GM04503 (cell line): ENCODE results near the gene MAGEB2.
"Not testable (repeated sequence)": the region's sequence is repeated elsewhere in the genome, so short reads cannot be mapped to it uniquely, and the experiment has no call there.

Experiments
- DNase-seq: peaks from one replicate; pipeline ENCODE4 v3.0.0-alpha.2; 2012; ENCODE audit warnings: low read depth

Gene MAGEB2

DNA sequence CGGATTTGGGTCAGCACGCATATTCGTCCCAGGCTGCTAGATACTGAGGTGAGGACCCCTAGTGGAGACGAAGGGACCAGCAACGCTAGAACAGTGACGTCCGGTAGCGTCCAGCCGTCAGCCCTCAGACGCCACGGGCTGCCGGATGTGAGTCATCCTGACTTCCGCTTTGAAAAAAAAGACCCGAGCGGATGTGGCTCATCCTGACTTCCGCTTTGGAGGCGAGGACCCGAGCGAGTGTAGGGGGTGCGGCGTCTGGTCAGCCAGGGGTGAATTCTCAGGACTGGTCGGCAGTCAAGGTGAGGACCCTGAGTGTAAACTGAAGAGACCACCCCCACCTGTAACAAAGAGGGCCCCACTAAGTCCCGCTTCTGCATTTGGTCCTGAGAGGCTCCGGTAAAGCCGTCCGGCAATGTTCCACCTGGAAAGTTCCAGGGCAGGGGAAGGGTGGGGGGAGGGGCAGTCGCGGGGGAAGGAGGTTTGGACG is at the start of gene MAGEB2:
TSS of gene MAGEB2 (plus strand) at position 207 of the 487 bp plus-strand sequence. CDS start 3,018 bp downstream, outside the sequence.
- DNase-seq, result no peak

- no peak for DNase-seq
Observed at GRCh38 chrX:30170900-30171299, 44.5 kb upstream of the MAGEB2 start.

- no peak for DNase-seq
Observed at GRCh38 chrX:30181353-30181752, 34.0 kb upstream of the MAGEB2 start.

GRCh38 chrX:30183554-30183953 is 31.8 kb upstream of the MAGEB2 start:
- DNase-seq, result no peak

DNA sequence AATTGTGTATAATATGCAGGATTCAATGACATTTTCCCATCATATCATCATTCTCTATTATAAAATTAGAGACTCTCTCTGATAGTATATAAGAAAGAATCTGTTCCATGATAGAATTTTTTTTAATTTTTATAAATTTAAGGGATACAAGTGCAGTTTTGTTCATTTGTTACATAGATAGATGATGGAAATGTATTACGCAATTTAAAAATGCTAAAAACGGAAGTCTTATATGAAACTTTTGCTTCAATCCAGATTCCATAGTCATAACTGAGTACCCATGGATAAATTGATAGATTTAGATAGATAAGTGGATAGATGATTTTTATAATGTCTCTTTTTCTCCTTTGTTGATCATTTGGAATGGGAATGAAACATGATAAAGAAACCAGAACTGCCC is 24.9 kb upstream of the MAGEB2 start:
- DNase-seq, result no peak

GRCh38 chrX:30193910-30194309 is 21.5 kb upstream of the MAGEB2 start:
- DNase-seq, result not testable (repeated sequence)

GRCh38 chrX:30196322-30196721 is 19.0 kb upstream of the MAGEB2 start:
- no peak for DNase-seq

- no peak for DNase-seq
Observed at GRCh38 chrX:30212172-30212571, 3.2 kb upstream of the MAGEB2 start.

DNA sequence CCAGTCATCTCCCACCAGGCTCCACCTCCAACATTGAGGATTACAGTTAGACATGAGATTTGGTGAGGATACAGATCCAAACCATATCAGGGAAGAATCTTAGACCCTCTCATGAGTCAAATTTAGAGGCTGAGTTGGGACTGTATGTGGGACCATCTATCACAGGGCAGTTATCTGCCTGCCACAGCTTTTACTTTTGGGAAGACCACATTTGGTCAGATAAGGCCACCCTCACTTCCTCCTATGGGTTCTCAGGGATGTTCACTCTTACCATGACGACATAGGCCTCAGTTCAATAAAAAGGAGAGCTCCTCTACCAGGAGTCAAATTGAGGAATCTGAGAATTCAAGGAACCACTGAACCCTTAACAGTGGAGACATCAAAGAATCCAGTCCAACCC is 2.1 kb downstream of the MAGEB2 start:
- DNase-seq, result no peak

DNA sequence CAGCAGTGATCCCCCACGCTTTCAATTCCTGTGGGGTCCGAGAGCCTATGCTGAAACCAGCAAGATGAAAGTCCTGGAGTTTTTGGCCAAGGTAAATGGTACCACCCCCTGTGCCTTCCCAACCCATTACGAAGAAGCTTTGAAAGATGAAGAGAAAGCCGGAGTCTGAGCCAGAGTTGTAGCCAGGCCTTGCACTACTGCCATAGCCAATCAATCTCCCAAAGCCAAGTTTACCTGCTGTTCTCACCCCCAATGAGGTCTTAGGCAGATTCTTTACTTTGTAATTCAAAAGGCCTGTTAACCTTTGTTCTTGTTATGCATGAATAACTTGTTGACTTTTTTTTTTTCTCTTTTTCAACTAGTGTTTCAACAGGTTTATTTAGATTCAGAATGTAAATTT is 4.0 kb downstream of the MAGEB2 start:
- no peak for DNase-seq

DNA sequence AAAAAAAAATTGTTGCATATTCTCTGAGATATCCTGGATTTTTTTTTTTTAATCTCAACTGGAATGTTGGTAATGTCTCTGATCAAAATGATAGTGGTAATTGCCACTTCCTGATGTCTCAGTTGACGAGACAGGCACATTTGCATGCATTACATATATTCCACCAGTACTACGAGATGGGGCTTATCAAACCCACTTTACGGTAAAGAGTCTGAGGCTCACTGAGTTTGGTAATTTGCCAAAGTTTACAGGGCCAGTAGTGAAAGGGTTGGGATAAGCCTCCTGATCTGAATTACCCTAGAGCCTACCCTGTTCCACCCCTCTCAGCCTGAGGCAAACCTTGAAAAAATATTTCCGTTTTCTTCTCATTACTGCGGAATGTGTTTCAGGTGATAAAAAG is 5.3 kb downstream of the MAGEB2 start:
- DNase-seq, result no peak

GRCh38 chrX:30224536-30224935 is 9.2 kb downstream of the MAGEB2 start:
- no peak for DNase-seq

GRCh38 chrX:30228526-30228925 is 13.2 kb downstream of the MAGEB2 start:
- no peak for DNase-seq

GRCh38 chrX:30230395-30230794 is 15.0 kb downstream of the MAGEB2 start, which contains the start of gene MAGEB3:
MAGEB3 (plus strand) TSS chrX:30230657; CDS start chrX:30235925, 5,268 bp downstream.
- DNase-seq, result no peak

DNA sequence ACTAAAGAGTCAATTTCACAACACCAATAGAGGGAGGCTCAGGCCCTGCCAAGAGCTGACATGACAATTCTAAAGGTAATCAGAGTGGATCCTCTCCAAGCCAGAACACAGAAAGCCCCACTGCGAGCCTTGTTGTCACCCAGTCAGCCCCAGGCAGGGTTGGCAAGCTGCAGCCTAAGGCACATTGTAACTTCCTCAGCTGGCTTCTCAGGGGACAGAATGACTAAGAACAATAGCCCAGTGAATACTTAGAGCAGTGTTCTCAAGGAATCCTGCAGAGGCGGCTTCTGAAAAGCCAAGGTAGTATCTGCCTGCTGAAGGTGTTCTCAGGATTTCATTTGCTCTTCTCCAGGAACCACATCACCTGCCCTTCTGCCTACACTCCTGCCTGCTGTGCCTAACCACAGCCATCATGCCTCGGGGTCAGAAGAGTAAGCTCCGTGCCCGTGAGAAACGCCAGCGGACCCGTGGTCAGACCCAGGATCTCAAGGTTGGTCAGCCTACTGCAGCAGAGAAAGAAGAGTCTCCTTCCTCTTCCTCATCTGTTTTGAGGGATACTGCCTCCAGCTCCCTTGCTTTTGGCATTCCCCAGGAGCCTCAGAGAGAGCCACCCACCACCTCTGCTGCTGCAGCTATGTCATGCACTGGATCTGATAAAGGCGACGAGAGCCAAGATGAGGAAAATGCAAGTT is 26.5 kb downstream of the MAGEB2 start, which contains the start of gene MAGEB4:
TSS of gene MAGEB4 (plus strand) at position 277 of the 692 bp plus-strand sequence. CDS start at position 413, 136 bp downstream.
- DNase-seq, result no peak

GRCh38 chrX:30246769-30247489 is 31.6 kb downstream of the MAGEB2 start, which contains the start of gene MAGEB1:
MAGEB1 (plus strand) TSS chrX:30247146; CDS start chrX:30250494, 3,348 bp downstream.
- DNase-seq, result no peak

DNA sequence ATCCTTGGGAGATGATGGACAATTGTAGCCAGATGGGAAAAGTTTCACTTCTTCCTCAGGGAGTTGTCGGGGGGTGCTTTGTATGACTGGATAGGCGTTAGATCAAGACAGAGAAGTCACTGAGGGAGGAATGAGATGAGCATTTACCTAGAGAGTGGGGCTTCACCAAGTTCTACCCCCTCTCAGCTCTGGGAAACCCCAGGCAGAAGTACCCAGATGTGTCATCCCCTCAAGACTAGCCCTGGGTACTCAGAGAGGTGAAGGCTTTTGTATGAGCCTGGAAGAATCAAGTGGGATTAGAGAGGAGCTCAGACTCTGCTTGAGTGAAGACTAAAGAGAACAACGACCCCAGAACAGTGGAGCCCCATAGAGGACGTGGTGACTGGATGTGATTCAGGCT is 33.5 kb downstream of the MAGEB2 start:
- no peak for DNase-seq

DNA sequence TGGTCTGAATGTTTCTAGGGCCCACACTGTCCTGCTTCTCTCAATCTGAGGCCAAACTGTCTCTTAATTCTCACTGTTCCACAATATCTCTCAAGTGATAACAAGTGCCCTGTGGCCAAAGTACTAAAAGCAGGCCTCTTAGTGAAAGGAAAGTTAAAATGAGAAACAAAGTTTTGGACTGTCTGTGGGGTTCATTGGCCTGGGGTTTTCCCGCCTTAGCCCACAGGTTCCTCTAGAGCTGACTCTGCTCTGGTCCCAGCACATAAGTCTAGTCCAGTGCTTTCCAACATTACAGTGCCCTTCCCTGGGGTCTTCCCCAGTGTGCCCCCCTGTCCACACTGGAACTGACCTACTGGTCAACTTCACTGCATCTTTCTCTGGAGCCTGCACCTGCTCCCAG is 37.9 kb downstream of the MAGEB2 start:
- no peak for DNase-seq

- DNase-seq, result no peak
Observed at GRCh38 chrX:30259927-30260326, 44.6 kb downstream of the MAGEB2 start.

GRCh38 chrX:30261012-30261411 is 45.6 kb downstream of the MAGEB2 start:
- DNase-seq, result no peak

DNA sequence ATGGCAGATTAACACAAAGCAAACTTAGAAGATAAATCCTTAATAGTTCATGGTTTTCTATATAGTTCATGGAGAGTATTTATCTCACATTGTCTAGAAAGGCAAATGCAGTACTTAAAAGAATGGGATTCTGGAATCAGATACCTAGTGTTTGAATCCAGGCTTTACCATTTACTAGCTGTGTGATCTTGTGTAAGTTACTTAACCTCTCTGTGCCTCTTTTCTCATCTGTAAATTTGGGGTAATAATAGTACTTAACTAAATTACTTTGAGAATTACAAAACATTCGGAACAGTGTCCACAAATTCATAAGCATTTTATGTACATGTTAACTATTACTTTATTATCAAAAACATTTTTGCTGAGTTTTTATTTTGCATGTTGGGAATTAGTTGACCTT is 47.4 kb downstream of the MAGEB2 start:
- no peak for DNase-seq
